GM21526 (cell line): ENCODE data around the gene CCR1.

Experiments
- ATAC-seq: cut with Tn5 transposase; IDR thresholded peaks from one replicate; pipeline ENCODE4 v1.9.1; 2021; ENCODE audit warnings: moderate library complexity; ENCODE audit not compliant: unreplicated experiment, low FRiP score

CCR1 gene

DNA sequence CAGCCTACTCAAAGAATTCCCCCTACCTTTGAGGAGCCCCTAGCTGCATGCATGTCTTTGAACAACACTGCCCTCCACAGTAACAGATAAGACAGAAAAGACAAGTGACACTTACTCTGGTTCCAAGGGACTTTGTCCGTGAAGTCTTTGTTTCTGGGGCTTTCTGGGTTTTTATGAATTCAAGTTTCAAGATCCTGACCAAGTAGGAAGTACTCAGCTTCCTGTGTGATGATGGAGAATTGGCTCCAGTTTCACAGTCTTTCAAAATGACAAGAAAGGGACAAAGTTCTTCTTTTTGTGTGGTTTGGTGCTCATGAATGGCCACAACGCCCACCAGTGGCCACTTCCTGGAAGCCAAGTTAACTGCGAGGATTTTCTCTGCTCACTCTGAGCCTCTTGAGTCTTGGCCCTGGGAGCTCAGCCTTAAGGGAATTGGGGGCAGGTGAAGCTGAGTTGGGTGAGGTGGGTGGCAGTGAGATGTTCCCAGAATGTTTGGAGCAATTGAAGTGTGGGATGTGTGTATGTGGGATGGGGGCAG is at the start of gene CCR1:
Gene CCR1, minus strand, starts transcription at position 147 of the 538 bp plus-strand sequence. CDS start 4,000 bp downstream, outside the sequence.
- ATAC-seq: no peak

DNA sequence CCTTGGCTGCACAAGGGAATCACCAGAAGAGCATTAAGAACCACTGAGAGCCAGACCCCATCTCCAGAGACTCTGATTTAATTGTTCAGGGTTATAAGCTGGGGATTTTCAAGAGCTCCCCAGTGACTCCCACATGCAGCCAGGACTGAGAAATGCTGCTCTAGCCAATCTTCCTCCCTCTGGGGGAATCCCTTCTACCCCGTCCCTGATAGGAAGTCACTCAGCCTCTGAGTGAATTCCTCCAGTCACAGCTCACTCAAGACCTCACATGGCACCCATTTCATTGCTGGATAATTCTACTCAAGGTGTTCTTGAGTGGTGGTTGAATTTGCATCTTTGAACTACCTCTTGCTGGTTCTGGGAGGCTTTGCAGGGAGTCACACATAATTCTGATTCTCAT is 44.9 kb upstream of the CCR1 start:
- no peak for ATAC-seq

DNA sequence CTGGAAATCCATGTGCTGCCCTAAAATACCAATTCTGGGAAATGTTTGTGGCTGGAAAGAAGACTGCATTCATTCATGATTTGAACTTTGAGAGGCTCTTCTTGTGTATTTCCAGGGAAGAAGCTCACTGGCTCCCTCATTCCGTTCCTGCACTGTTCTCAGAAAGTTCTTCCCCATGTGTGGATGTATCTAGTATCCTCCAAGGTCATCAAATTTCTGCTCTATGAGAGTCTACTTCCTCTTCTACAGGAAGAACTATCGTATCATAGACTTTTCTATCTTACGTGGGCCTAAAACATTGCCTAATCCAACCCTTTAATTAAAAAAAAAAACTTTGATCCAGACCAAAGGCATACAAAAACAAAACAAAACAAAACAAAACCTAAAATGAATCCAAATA is 37.0 kb upstream of the CCR1 start:
- no peak for ATAC-seq

DNA sequence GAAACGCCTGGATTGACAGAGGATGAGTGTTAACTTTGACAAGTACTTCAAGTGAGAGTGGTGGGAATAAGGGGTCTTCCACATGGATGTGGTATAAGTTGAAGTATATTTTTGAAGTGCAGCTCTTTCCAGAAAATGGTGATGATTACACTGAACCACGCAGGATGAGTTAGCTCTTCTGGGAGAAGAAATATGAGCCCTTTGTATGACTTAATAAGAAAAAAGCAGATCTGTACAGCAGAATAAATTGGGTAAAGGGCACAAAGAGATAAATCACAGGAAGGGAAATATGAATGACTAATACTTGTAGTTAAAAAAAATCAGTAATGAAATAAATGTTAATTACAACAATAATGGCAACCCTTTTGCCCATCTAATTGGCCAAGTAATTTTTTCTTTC is 35.4 kb upstream of the CCR1 start:
- no peak for ATAC-seq

DNA sequence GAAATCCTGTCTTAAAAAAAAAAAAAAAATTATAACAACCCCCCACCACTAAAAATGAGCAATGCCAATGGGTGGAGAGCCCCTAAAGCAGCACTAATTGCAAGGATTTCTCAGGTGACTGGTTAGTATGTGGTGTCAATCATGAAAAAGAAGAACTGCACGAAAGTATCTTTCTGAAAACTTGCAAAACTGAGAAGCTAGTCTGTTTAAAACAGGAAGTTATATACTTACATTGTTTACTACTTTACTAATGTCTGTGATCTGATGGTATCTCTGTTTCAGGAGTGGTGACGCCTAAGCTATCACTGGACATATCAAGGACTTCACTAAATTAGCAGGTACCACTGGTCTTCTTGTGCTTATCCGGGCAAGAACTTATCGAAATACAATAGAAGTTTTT is 34.0 kb upstream of the CCR1 start, which contains the start of gene CCR3:
Gene CCR3, plus strand, starts transcription at position 341 of the 400 bp plus-strand sequence. CDS start 22,699 bp downstream, outside the sequence.
- ATAC-seq: no peak

DNA sequence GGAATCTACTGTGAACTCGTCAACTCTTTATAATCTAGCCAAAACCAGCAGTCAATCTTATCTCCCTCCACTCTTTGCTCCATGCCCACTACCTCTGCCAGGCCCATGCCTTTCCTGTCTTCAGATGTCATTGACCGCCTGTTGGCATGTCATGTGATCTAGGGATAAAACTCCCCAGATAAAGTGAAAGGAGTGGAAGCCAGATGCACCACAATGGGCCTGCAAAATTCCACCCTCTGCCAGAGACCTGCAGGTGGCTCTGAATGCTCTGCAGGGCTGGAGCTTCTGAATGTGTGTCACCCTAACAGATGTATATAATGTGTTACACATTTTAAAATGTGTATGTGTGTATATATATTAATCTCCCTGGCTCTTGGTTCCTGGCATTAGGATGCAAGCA is 31.8 kb upstream of the CCR1 start:
- no peak for ATAC-seq

DNA sequence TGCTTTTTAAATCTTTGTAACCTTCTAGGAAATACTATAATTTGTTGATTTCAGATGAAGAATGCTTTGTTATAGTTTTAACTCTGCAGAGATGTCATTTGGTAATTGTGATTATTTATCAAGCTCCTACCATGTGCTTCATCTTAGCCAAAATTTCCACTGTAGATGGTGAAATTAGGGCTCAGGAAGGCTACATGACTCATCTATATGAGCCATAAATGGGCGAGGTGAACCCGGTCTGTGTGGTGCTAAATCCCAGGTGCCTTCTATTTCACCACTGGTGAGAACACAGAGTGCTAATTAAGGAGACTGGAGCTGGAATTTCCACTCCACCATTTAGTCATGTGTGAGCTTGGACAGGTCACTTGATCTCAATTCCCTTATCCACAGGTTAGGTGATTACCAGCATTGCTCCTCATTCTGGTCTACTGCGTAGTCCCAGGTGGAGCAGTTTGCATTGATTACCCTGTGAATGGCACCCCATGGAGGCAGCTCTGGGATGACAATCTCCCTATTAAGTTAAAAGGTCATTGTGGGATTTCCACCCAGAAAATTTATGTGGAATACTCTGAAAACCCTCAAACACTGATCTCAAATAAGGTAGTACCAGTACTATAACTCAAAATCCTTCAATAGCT is 31.3 kb upstream of the CCR1 start:
- no peak for ATAC-seq

DNA sequence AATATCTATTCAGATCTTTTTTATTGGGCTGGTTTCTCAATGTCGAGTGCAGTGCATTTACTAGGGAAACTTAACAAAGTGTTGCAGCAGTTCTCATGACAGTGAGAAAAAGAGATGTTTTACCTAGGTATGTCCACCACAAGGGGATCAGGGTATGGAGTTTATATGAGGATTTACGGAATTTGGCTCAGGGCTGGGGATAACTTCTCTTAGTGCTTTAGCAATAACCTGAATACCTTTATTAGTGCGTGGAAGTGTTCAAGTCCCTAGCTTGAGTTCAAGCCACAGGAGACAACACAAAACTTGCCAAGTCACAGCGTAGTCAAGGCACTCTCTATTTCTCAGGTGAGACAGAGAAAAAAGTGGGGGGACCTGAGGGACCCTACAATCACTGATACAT is 30.3 kb upstream of the CCR1 start:
- no peak for ATAC-seq

DNA sequence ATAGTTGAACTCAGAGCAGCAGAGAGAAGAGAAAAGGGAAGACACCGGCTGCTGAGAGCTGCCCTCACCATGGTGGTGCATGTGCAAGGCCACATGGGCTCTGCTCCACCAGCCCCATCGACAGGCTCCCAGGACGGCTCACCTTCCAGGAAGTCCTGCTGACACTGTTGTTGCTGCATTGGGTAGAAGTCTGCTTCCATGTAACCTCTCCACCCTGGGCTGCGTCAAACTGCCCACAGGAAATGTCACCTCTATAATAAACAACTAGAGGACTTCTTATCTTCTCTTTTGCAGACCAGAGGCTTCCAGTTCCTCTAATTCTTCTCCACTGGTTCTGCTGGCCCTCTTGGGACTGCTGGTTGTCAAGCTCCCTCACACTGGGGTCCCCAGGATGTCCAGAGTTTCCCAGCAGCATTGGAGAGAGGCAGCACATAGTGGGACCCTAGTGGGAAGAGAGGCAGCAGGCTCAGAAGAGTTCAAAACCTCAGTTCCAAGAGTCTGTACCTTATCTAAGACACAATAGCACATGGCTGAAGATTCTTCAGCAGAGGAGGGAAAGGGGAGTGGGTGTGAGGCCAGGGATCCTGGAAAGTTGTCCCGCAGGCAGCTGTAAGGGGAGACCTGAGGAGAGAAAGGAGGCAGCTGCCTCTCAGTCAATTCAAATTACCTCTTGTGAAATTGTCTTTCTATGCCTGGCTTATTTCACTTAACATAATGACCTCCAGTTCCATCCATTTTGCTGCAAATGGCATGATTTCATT is 28.4 kb upstream of the CCR1 start:
- ATAC-seq: no peak

DNA sequence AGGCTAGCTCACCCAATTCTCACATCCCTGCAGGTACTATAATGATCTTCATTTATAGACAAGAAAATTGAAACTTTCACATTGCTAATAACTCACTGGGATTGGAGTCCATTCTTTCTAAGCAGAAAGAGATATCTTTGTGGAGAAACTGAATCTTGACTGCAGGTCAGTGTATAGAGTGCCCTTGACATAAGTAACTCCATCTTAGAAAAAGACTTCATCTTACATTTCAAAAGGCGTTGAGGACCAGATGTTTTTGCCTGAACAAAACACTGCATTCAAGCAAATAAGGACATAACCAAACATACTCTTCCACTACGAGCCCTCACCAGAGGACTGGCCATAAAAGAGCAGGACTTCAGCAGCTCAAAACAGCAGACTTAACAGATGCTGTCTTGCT is 27.3 kb upstream of the CCR1 start:
- ATAC-seq: no peak

DNA sequence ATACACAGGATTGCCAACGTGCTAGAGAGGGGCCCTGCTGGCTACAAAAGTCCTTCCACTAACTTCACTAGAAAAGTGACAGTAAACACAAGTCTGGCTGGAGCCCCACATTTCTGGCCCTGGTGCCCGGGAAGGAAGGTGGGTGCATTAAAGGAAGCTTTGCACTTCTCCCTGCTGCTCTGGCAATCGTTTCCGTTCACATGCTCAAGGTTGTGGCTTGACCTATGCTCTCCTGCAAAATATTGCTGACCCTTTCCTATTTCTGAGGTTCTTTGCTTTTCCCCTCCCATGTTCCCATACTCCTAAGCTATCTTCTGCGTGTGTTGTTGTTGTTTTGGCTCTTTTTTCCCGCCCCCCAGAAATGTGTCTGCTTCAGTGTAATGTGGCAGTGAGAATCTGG is 25.1 kb upstream of the CCR1 start:
- ATAC-seq: no peak

DNA sequence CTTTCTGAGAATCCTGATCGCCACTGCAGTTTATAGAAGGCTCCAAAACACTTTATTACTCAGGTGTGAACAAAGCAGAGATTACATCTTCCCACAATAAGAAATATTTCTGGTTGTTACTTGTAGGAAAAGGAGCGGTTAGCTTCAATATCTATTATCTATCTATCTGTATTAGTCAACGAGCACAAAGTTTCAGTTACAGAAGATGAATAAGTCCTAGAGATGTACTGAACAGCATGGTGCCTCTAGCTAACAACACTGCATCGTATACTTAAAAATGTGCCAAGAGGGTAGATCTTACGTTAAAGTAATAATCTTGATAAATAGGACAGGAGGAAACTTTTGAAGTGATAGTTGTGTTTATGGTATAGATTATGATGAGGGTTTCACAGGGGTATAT is 23.2 kb upstream of the CCR1 start:
- no peak for ATAC-seq

DNA sequence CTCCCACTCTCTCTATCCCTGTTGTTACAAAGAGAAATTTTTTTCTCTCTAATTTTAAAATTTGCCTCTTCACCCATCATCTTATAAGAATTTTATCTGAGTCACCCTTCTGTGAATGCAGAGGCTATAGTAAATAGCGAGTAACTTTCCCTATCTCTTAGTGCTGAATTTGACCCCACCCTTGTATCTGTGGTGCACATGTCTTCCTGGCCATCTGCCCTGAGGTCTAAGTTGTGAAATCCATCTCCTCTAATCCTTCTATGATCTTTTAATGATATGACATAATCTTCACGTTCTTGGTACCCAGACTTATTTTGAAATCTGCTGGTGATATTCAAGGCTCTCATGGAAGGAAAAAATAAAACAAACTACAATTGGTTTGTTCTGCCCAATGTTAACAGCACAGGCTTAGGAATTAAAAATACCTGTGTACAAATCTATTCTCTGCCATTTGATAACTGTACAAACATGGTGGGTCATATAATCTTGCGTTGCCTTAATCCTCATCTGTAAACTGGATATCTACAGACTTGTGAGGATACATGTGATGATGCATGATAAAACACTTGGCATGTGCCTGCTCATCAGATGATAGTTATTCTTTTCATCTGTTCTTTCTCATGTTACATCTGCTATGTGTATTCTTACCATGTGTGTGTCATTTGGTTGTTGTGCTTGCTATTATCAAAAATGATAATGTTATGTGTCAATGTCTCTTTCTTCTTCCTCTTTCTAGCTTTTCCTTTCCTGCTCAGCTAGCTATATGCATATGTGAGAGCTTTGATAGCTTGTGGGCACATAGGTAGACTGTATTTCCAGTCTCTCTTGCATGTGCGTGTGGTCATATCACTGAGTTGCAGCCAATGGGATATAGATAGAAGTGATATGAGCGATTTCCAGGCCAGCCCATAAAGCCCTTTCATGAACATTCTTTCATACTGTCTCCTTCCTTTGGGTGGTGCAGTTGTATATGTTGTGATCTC is 20.4 kb upstream of the CCR1 start:
- no peak for ATAC-seq

DNA sequence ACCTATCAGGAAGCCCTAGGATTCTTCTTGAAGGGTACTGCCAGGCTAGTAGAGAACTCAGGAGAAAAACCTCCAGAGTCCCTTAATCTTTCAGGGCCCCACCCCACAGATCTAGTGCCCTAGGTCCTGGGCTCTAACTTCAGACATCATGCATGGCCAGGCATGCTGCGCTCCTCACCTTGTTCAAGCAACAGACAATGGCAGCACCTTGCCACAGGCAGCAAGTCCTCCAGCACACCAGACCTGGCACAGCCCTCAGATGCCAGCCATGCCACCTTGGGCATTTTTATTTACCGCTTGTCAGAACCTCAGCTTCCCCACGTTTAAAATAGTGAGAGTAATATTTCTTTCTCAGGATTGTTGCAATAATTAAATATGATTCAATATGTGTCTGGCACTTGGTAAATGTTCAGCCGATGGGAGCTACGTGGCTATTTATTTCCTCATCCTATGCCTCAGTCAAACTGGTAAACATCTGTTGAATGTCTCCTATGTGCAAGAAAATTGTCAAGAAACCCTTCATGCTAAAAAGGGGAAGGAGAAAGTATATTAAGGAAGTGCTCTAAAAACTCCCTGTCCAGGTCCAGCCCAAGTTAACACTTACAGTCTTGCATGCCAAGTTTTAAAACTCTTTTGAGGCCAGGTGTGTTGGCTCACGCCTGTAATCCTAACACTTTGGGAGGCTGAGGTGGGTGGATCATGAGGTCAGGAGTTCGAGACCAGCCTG is 14.5 kb upstream of the CCR1 start:
- ATAC-seq: no peak

DNA sequence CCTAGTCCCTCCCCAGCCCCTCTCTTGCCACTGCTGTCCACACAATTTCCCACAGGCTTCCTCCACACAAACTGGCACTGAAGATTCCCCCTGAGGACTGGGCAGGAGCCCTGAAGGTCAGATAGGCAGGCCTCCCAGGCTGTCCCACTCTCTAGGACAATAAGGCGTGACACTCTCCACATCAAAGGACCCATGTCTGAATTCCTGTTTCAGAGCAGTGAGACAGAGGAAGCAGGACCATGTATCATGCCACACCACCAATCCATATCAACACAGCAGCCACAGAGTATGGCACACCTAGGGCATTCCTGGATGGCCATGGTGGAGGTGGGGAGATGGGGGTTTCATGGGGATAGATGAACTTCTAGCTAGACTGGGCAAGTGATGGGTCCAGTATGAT is 13.8 kb upstream of the CCR1 start:
- ATAC-seq: no peak

DNA sequence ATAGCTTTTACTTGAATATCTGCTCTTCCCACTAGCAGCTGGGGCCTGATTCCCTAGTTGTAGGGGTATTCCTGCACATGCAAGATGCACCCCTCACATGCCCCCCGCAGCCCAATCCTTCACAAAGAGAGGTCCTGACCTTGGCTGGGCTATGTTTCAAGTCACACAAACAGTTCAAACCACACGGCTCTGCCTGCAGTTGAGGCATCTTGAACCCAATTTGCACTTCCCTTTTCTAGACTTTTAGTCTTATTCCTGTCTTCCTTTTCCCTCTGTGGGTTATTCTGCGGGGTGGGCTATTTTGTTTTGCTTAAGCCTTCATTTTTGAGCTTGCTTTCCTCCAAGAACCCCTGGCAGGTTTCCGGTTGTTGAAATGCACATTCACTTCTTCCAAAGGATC is 13.3 kb upstream of the CCR1 start:
- no peak for ATAC-seq

DNA sequence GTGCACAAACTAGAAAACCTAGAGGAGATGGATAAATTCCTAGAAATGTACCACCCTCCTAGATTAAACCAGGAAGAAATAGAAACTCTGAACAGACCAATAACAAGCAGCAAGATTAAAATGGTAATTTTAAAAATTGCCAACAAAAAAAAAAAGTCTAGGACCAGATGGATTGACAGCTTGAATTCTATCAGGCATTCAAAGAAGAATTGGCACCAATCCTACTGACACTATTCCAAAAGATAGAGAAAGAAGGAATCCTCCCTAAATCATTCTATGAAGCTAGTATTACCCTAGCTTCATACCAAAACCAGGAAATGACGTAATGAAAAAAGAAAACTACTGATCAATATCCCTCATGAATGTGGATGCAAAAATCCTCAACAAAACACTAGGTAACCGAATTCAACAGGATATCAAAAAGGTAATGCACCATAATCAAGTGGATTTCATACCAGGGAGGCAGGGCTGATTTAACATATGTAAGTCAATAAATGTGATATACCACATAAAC is 10.1 kb upstream of the CCR1 start:
- no peak for ATAC-seq

DNA sequence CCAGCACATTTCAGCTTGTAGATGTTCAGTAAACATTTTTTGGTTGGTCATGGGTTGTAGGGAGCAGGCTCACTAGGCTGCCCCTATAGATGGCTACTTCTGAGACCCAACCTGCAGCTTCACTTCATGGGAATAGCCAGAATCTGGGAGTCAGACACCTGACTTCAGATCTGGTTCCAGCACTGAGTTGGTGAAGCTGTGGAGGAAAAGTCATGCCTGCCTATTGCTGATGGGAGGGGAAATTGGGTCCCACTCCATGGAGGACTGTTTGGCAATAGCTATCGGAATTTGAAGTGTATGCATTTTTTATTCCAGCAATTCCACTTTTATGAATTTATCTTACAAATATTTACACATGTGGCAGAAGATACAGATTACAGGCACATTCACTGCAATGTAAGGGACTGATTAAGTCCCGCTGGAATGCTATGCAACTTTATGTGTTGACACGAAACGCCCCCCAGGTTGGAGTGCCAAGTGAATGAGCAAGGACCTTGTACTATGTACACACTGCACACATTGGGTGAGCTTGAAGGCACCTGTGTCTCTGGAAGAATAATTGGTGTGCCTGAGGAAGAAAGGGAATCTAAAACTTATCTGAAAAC is 7.8 kb upstream of the CCR1 start:
- no peak for ATAC-seq

DNA sequence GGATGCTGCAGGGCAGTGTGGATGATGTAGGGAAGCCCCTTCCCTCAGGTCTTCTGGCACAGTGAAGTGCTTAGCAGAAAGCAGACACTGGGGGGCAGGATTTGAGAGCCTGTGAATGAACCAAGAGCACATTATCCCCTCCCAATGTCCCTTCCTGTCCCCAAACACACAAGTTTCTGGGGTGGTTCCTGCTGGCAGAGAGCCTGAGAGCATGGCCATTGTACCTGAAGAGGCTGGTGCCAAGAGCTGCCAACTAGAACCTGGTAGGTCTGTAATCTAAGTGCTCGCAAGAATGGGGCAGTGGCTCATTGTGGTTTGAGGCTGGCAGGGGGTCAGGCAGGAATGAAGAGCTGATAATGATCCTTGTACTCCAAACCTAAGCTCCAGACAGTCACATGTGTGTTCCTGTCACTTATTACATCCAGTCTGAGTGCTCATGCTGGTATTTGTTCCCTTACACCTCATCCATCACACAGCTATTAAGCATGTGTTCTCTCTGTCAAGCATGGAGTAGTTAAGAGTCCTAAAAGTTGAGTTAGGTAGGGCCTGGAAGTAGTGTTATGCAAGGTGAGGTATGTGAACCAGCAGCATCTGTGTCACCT is 6.7 kb upstream of the CCR1 start:
- no peak for ATAC-seq
